HCT116 (cell line): ENCODE results near the gene ALG8. TPM values are rescaled to one million over a fixed set of nuclear protein-coding genes. Genes with fewer than 3 reads are reported as not detected.
"Not testable (repeated sequence)": the region's sequence is repeated elsewhere in the genome, so short reads cannot be mapped to it uniquely, and the experiment has no call there.

Experiments used
- ATAC-seq: fragments of 200-7000 bp; cut with Tn5 transposase; 2 replicates; pipeline ENCODE4 v1.9.1; 2020; ENCODE audit warnings: mild to moderate bottlenecking, moderate library complexity
- BruUV-seq: library from RNA; stranded (reverse); fragments of 400-500 nt; replicated peaks from 2 replicates; lab custom pipeline; 2021; lab: Mats Ljungman, UMichigan
- CTCF ChIA-PET: fragments of 300-600 bp; sonication (Branson Sonifier 250); formaldehyde crosslinking; loops from one replicate; lab custom pipeline; 2021; ENCODE audit warnings: antibody characterized with exemption; lab: Charles Lee
- POLR2A ChIA-PET: fragments of 300-600, 350-600 bp; sonication (Branson Sonifier 250); formaldehyde crosslinking; loops from one replicate; lab custom pipeline; 2021; ENCODE audit warnings: antibody characterized with exemption; lab: Charles Lee
- RAD21 ChIA-PET, 2 experiments: fragments of 300-600 bp; sonication (Branson Sonifier 250); formaldehyde crosslinking; loops; one replicate each; lab custom pipeline; 2023; ENCODE audit warnings: low total read pairs in 2 of 2; ENCODE audit not compliant: uncharacterized antibody in 2 of 2, unreplicated experiment in 2 of 2, low non-redundant PET in 1 of 2; lab: Charles Lee
- DNase-seq: peaks from one replicate; pipeline ENCODE4 v3.0.0-alpha.2; 2010; ENCODE audit warnings: low read depth, low spot score
- H2AFZ ChIP-seq: fragments of 200-600 bp; shearing (Covaris generic), sonication (generic); 2 replicates; pipeline ENCODE4 v1.6.1; 2017; ENCODE audit warnings: low read depth, mixed run types, mixed read lengths, antibody characterized with exemption, low read length; ENCODE audit not compliant: poor library complexity, severe bottlenecking
- H3K27ac ChIP-seq: 2 replicates; pipeline ENCODE4 v1.5.1; 2012; ENCODE audit warnings: low read depth, low read length
- H3K27me3 ChIP-seq: fragments of 200-600 bp; sonication (generic); 2 replicates; pipeline ENCODE4 v1.6.1; 2016; ENCODE audit warnings: mixed run types, low read length, mixed read lengths; ENCODE audit not compliant: insufficient read depth
- H3K36me3 ChIP-seq, 2 experiments: fragments of 200-500 bp in 1 of 2; fragments of 200-600 bp in 1 of 2; sonication (Bioruptor generic) in 1 of 2; sonication (generic) in 1 of 2; 2 replicates each; pipeline versions ENCODE4 v1.5.1 to v1.6.1; 2014 to 2016; ENCODE audit warnings: low read length in 2 of 2, inconsistent platforms in 1 of 2, mixed read lengths in 1 of 2, mixed run types in 1 of 2; ENCODE audit not compliant: insufficient read depth in 2 of 2, control insufficient read depth in 1 of 2
- H3K4me1 ChIP-seq, 2 experiments: fragments of 200-600 bp in 1 of 2; sonication (generic) in 1 of 2; 2 replicates each; pipeline versions ENCODE4 v1.5.1 to v1.6.1; 2012 to 2017; ENCODE audit warnings: low read length in 2 of 2, inconsistent platforms in 1 of 2, mild to moderate bottlenecking in 1 of 2, mixed read lengths in 1 of 2, mixed run types in 1 of 2, moderate library complexity in 1 of 2; ENCODE audit not compliant: insufficient read depth in 2 of 2, control insufficient read depth in 1 of 2
- H3K4me2 ChIP-seq: fragments of 200-600 bp; sonication (generic); 2 replicates; pipeline ENCODE4 v1.6.1; 2017; ENCODE audit warnings: mixed run types, low read length, mixed read lengths
- H3K4me3 ChIP-seq, 2 experiments: fragments of 200-600 bp in 1 of 2; sonication (generic) in 1 of 2; replicated peaks in 1 of 2; 2 replicates each; pipeline ENCODE4 v1.5.1; 2011 to 2016; ENCODE audit warnings: low read length in 2 of 2, control low read depth in 1 of 2, low read depth in 1 of 2, mild to moderate bottlenecking in 1 of 2, mixed read lengths in 1 of 2, mixed run types in 1 of 2
- H3K79me2 ChIP-seq: fragments of 200-600 bp; sonication (generic); 2 replicates; pipeline ENCODE4 v1.6.1; 2017; ENCODE audit warnings: mild to moderate bottlenecking, mixed run types, low read length, moderate library complexity, mixed read lengths; ENCODE audit not compliant: insufficient read depth
- H3K9ac ChIP-seq: fragments of 200-600 bp; sonication (generic); 2 replicates; pipeline ENCODE4 v1.6.1; 2016; ENCODE audit warnings: low read length, mixed read lengths
- H3K9me2 ChIP-seq: fragments of 200-600 bp; sonication (generic), shearing (Covaris generic); 2 replicates; pipeline ENCODE4 v1.6.1; 2017; ENCODE audit warnings: mixed run types, mild to moderate bottlenecking, moderate library complexity; ENCODE audit not compliant: insufficient read depth
- H3K9me3 ChIP-seq, 2 experiments: fragments of 200-500 bp in 1 of 2; fragments of 200-600 bp in 1 of 2; sonication (Bioruptor generic) in 1 of 2; sonication (generic) in 1 of 2; 2 replicates each; pipeline ENCODE4 v1.6.1; 2014 to 2017; ENCODE audit warnings: low read length in 2 of 2, mixed read lengths in 2 of 2, inconsistent platforms in 1 of 2, low read depth in 1 of 2, mild to moderate bottlenecking in 1 of 2, mixed run types in 1 of 2, moderate library complexity in 1 of 2; ENCODE audit not compliant: control insufficient read depth in 1 of 2, insufficient read depth in 1 of 2
- H4K20me1 ChIP-seq: fragments of 200-600 bp; sonication (generic), shearing (Covaris generic); 2 replicates; pipeline ENCODE4 v1.6.1; 2017; ENCODE audit warnings: mixed run types, mild to moderate bottlenecking, moderate library complexity; ENCODE audit not compliant: insufficient read depth
- EZH2phosphoT487 ChIP-seq: fragments of 200-600 bp; IDR thresholded peaks from 2 replicates; pipeline ENCODE4 v1.6.1; 2018; ENCODE audit warnings: antibody characterized with exemption, borderline replicate concordance
- REST ChIP-seq: IDR thresholded peaks from 2 replicates; pipeline ENCODE4 v1.6.1; 2012; ENCODE audit warnings: low read depth
- TCF7L2 ChIP-seq: IDR thresholded peaks from 2 replicates; pipeline ENCODE4 v1.7.0; 2011; ENCODE audit warnings: borderline replicate concordance, inconsistent platforms; ENCODE audit not compliant: insufficient read depth, insufficient read length; ENCODE audit errors: extremely low read depth
- intact Hi-C: fragments of 100-400 bp; cut with micrococcal nuclease; formaldehyde crosslinking; loops from 2 replicates; pipeline ENCODE4 v1.10.0; 2022
- total RNA-seq: library from RNA; stranded (reverse); gene quantifications from one replicate; pipeline ENCODE4 v1.2.1, GENCODE V29; 2021; ENCODE audit not compliant: unreplicated experiment

ALG8 gene
- total RNA-seq, 1 experiment from 2014 or later, result 50.1 TPM

GRCh38 chr11:78176605-78177141, 37.2 kb upstream of the ALG8 start (continued):
- TF ChIP-seq REST (no peak), TCF7L2 (no peak), EZH2phosphoT487 (no peak)

GRCh38 chr11:78175862-78176261, 36.4 kb upstream of the ALG8 start:
- RAD21 ChIA-PET, BruUV-seq, H4K20me1 ChIP-seq, H3K9me3 ChIP-seq, ATAC-seq, H3K36me3 ChIP-seq, H3K27ac ChIP-seq, H3K4me1 ChIP-seq, H3K4me2 ChIP-seq, CTCF ChIA-PET, POLR2A ChIA-PET, H2AFZ ChIP-seq, H3K9me2 ChIP-seq, H3K27me3 ChIP-seq, intact Hi-C loops, H3K79me2 ChIP-seq, H3K4me3 ChIP-seq, H3K9ac ChIP-seq, DNase-seq: not testable (repeated sequence)
